Sigmoid colon (tissue), 7 donors: Measurements from ENCODE around the gene USP43. TPM values are rescaled to one million over a fixed set of nuclear protein-coding genes. Genes with fewer than 3 reads are reported as not detected.

ENCODE experiments used
- DNase-seq: peaks from one replicate; pipeline ENCODE4 v3.0.0-alpha.2; 2019
- H3K27ac ChIP-seq, 4 donors: fragments of 200-600 bp; sonication (generic); one replicate each; pipeline ENCODE4 v1.5.1; 2016 to 2019; ENCODE audit warnings: mild to moderate bottlenecking in 1 of 4
- H3K27me3 ChIP-seq, 3 donors: fragments of 200-600 bp; sonication (generic); one replicate each; pipeline ENCODE4 v1.5.1; 2019; ENCODE audit warnings: mild to moderate bottlenecking in 1 of 3
- H3K36me3 ChIP-seq, 4 donors: fragments of 200-600 bp; sonication (generic); one replicate each; pipeline ENCODE4 v1.5.1; 2016 to 2019
- H3K4me1 ChIP-seq, 4 donors: fragments of 200-600 bp; sonication (generic); one replicate each; pipeline ENCODE4 v1.5.1; 2017 to 2019
- H3K4me3 ChIP-seq, 4 donors: fragments of 200-600 bp; sonication (generic); one replicate each; pipeline ENCODE4 v1.5.1; 2017 to 2019; ENCODE audit warnings: mild to moderate bottlenecking in 2 of 4, moderate library complexity in 1 of 4
- H3K9me3 ChIP-seq, 4 donors: fragments of 200-600 bp in 3 of 4; sonication (generic) in 3 of 4; one replicate each; pipeline versions ENCODE4 v1.5.1 to v1.6.1; 2013 to 2019
- EP300 ChIP-seq, 4 donors: sonication (generic); formaldehyde crosslinking; IDR thresholded peaks; one replicate each; pipeline ENCODE4 v1.6.1; 2017; ENCODE audit warnings: antibody characterized with exemption in 4 of 4
- POLR2A ChIP-seq, 2 donors: fragments of 450-650 bp; IDR thresholded peaks; one replicate each; pipeline ENCODE4 v1.6.1; 2016; ENCODE audit warnings: antibody characterized with exemption in 2 of 2, mild to moderate bottlenecking in 2 of 2, moderate library complexity in 2 of 2
- POLR2AphosphoS5 ChIP-seq, 4 donors: sonication (generic); formaldehyde crosslinking; IDR thresholded peaks; one replicate each; pipeline ENCODE4 v1.6.1; 2017; ENCODE audit warnings: antibody characterized with exemption in 4 of 4
- WGBS, 2 donors: extraction: QIAGEN DNeasy Blood & Tissue Kit; methylation state at CpG; one replicate each; pipeline ENCODE4 v1.1.7; 2013; 5-methylcytosine and 5-hydroxymethylcytosine counted together
- intact Hi-C: fragments of 100-400 bp; cut with DNase I; formaldehyde crosslinking; loops from one replicate; pipeline ENCODE4 v1.15.1; 2023
- polyA plus RNA-seq, 3 donors: library from polyadenylated mRNA; stranded (reverse); fragments of 200-250 nt; gene quantifications; one replicate each; pipeline ENCODE4 v1.2.3, GENCODE V29; 2013
- total RNA-seq, 4 donors: library from RNA; depleted of rRNA; stranded (reverse); fragments of >200 nt; gene quantifications; one replicate each; pipeline ENCODE4 v1.1.0, GENCODE V29; 2016
- TF ChIP-seq, protein P1 (sequence below), 4 experiments: fragments of 450-650 bp in 3 of 4; fragments of 200-600 bp in 1 of 4; IDR thresholded peaks; one replicate each; pipeline ENCODE4 v1.5.1; 2016 to 2019; ENCODE audit warnings: antibody characterized with exemption in 4 of 4, mild to moderate bottlenecking in 3 of 4, moderate library complexity in 2 of 4
- donor health status: healthy with polysubstance abuse.
- donor health status: Bipolar disorder and iron deficiency.
- donor health status: healthy.

The USP43 gene
- total and polyA plus RNA-seq, 7 donors: under 0.01 to 6.9 (median 4.2) TPM; not detected in 2

DNA sequence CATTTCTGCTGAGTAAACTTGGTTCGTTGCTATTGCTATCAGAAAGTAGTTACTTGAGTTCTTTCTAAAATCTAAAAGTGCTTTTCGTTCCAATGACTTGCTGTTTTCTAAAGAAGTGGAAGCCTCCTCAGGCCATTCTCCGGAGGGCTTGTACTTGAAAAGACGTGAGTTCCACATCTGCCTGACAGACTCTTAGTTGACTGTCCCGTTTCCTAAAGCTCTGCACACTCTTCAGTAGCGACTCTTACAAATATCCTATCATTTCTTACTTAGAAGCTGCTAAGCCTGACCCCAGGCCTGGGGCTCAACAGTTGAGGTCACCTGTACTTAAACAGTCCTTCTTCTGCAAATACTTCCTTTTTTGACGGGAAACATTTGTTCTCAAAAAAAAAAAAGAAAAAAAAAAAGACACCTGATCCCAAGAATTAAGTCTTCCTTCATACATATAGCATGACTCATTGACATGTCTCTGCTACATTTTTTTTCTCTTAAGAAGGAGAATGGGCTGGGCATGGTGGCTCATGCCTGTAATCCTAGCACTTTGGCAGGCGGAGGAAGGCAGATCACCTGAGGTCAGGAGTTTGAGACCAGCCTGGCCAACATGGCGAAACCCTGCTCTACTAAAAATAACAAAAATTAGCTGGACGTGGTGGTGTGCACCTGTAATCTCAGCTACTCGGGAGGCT lies 84.6 kb downstream of the USP43 start:
- TF ChIP-seq EP300 (IDR thresholded peaks at IDR 0.05): no peak
- TF ChIP-seq POLR2AphosphoS5 (IDR thresholded peaks at IDR 0.05): no peak
- TF ChIP-seq POLR2A (IDR thresholded peaks at IDR 0.05): no peak
- TF ChIP-seq, protein P1, sequence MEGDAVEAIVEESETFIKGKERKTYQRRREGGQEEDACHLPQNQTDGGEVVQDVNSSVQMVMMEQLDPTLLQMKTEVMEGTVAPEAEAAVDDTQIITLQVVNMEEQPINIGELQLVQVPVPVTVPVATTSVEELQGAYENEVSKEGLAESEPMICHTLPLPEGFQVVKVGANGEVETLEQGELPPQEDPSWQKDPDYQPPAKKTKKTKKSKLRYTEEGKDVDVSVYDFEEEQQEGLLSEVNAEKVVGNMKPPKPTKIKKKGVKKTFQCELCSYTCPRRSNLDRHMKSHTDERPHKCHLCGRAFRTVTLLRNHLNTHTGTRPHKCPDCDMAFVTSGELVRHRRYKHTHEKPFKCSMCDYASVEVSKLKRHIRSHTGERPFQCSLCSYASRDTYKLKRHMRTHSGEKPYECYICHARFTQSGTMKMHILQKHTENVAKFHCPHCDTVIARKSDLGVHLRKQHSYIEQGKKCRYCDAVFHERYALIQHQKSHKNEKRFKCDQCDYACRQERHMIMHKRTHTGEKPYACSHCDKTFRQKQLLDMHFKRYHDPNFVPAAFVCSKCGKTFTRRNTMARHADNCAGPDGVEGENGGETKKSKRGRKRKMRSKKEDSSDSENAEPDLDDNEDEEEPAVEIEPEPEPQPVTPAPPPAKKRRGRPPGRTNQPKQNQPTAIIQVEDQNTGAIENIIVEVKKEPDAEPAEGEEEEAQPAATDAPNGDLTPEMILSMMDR (IDR thresholded peaks at IDR 0.05): no peak
- no peak overlapping the region for H3K4me3 ChIP-seq
- intact Hi-C loops: loop anchor here (2.0 kb wide), 1 partner anchor 197 kb away; no protein-coding TSS in a partner anchor
- H3K9me3 ChIP-seq: no peaks in the 10 kb centered on the region
- H3K27ac ChIP-seq: no peak overlapping the region
- H3K4me1 ChIP-seq: no peaks in the 10 kb centered on the region
- peaks cover 0 to 8% (median 7%) of the 10 kb centered on the region in 3 donors for H3K27me3 ChIP-seq
- WGBS, 2 donors: 83 to 91% methylated on average over 11 of the region's 11 CpGs
- H3K36me3 ChIP-seq: no peaks in the 10 kb centered on the region
- no peak for DNase-seq

DNA sequence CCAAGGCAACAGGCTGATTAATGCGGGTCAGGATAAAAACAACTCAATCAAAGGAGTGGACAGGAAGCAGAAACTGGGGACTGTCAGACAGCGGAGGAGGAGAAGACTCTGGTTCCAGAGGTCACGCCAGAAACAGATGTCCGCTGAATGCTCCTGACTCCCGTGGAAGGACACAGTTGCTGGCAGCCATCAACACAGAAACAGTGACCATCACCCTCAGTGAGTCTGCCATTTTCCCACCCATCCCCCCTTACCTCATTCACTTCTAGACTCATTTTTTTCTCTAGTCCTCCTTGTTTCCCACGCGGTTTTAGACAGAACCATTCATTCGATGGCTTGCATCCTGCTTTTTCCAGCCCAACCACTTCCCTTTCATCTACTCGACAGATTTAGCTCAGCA lies 105.2 kb downstream of the USP43 start:
- DNase-seq: no peak
- WGBS, 2 donors: 56 to 77% methylated on average over 9 of the region's 9 CpGs
- intact Hi-C loops: no loop called here
- no peak overlapping the region for H3K27ac ChIP-seq
- no peaks in the 10 kb centered on the region for H3K36me3 ChIP-seq
- no peaks in the 10 kb centered on the region for H3K4me1 ChIP-seq
- no peak overlapping the region for H3K4me3 ChIP-seq
- H3K9me3 ChIP-seq: peaks cover 0 to 3% (median 0%) of the 10 kb centered on the region in 4 donors
- H3K27me3 ChIP-seq: no peaks in the 10 kb centered on the region
- TF ChIP-seq, protein P1 (IDR thresholded peaks at IDR 0.05): no peak
- TF ChIP-seq POLR2A (IDR thresholded peaks at IDR 0.05) (no peak), EP300 (IDR thresholded peaks at IDR 0.05) (no peak), POLR2AphosphoS5 (IDR thresholded peaks at IDR 0.05) (no peak)

DNA sequence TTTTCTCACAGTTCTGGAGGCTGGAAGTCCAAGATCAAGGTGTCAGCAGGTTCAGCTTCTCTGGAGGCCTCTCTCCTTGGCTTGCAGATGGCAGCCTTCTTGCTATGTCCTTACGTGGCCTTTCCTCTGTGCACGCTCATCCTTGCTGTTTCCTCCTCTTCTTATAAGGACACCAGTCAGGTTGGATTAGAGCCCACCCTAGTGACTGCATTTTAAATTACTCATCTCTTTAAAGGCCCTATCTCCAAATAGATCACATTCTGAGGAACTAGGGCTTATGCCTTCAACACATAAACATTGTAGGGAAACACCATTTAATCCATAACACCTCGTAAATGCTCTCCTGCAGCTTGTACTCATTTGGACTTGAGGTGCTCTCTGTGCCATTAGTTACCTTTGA lies 109.8 kb downstream of the USP43 start:
- H3K27ac ChIP-seq: no peak overlapping the region
- no peaks in the 10 kb centered on the region for H3K36me3 ChIP-seq
- peaks cover 0 to 3% (median 0%) of the 10 kb centered on the region in 3 donors for H3K27me3 ChIP-seq
- peaks cover 0 to 3% (median 0%) of the 10 kb centered on the region in 4 donors for H3K9me3 ChIP-seq
- WGBS, 2 donors: 83 to 86% methylated on average over 3 of the region's 3 CpGs
- no peak overlapping the region for H3K4me3 ChIP-seq
- intact Hi-C loops: no loop called here
- DNase-seq: no peak
- TF ChIP-seq POLR2A (IDR thresholded peaks at IDR 0.05): no peak
- TF ChIP-seq, protein P1 (IDR thresholded peaks at IDR 0.05): no peak
- no peak for TF ChIP-seq EP300 (IDR thresholded peaks at IDR 0.05)
- no peak for TF ChIP-seq POLR2AphosphoS5 (IDR thresholded peaks at IDR 0.05)
- no peaks in the 10 kb centered on the region for H3K4me1 ChIP-seq

DNA sequence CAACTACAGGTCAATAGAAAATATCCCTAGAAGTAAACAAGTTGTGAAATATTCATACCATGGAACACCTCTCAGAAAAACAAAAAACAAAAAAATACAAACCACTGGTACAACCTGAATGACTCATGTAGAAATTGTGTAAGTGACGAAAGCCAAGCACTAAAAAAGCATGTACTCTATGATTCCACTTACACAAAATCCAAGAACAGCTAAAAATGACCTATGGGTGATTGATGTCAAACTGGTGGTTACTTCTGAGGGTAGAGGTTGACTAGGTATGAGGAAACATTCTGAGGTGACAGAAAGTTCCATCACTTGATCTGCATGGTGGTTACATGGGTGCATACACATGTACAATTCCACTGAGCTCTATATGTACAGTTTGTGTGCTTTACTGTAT lies 114.9 kb downstream of the USP43 start:
- Histone ChIP-seq H3K4me3 (no peak overlapping the region), H3K36me3 (no peaks in the 10 kb centered on the region), H3K27me3 (peaks cover 0 to 3% (median 0%) of the 10 kb centered on the region in 3 donors), H3K9me3 (no peaks in the 10 kb centered on the region), H3K4me1 (no peaks in the 10 kb centered on the region), H3K27ac (no peak overlapping the region)
- TF ChIP-seq POLR2AphosphoS5 (IDR thresholded peaks at IDR 0.05) (no peak), POLR2A (IDR thresholded peaks at IDR 0.05) (no peak), EP300 (IDR thresholded peaks at IDR 0.05) (no peak)
- TF ChIP-seq, protein P1 (IDR thresholded peaks at IDR 0.05): no peak
- 75 to 76% methylated on average over 1 of the region's 1 CpG for WGBS, 2 donors
- no peak for DNase-seq
- intact Hi-C loops: no loop called here
